Erythroblast (primary cell): ENCODE measurements around the gene MEGF9.

Source experiments
- GATA1 ChIP-seq: IDR thresholded peaks from 2 replicates; pipeline ENCODE4 v1.6.1; 2011; ENCODE audit warnings: low read depth, mild to moderate bottlenecking, control low read depth, low read length, moderate library complexity
- POLR2A ChIP-seq: IDR thresholded peaks from 2 replicates; pipeline ENCODE4 v1.6.1; 2011; ENCODE audit warnings: mild to moderate bottlenecking, low read length

GRCh38 chr9:120726484-120726883 lies 12.2 kb upstream of the MEGF9 start:
- no peak for TF ChIP-seq POLR2A
- TF ChIP-seq GATA1: no peak
